WTC11 (cell line): ENCODE results near the gene MACROD2. TPM values are rescaled to one million over a fixed set of nuclear protein-coding genes. Genes with fewer than 3 reads are reported as not detected.

Experiments used
- ATAC-seq: fragments of 200-7000 bp; cut with Tn5 transposase; 2 replicates; pipeline ENCODE4 v1.10.0; 2021; ENCODE audit warnings: mild to moderate bottlenecking, moderate library complexity
- CTCF ChIA-PET: fragments of 300-600 bp; sonication (Branson Sonifier 250); formaldehyde crosslinking; loops from one replicate; lab custom pipeline; 2021; ENCODE audit warnings: antibody characterized with exemption; lab: Charles Lee
- POLR2A ChIA-PET: fragments of 350-600 bp; sonication (Branson Sonifier 250); formaldehyde crosslinking; loops from one replicate; lab custom pipeline; 2021; ENCODE audit warnings: antibody characterized with exemption; lab: Charles Lee
- DNase-seq: peaks from one replicate; pipeline ENCODE4 v3.0.0; 2021; ENCODE audit warnings: low spot score
- H3K27ac Mint-ChIP-seq: 2 replicates; pipeline ENCODE4 v1.8.0; 2021; ENCODE audit warnings: mixed read lengths
- H3K27me3 Mint-ChIP-seq: 2 replicates; pipeline ENCODE4 v1.8.0; 2021; ENCODE audit warnings: low read depth, mild to moderate bottlenecking, moderate library complexity, mixed read lengths
- H3K36me3 Mint-ChIP-seq: 2 replicates; pipeline ENCODE4 v1.8.0; 2021; ENCODE audit warnings: mixed read lengths
- H3K4me1 Mint-ChIP-seq: 2 replicates; pipeline ENCODE4 v1.8.0; 2022; ENCODE audit warnings: mixed read lengths
- H3K4me3 Mint-ChIP-seq: 2 replicates; pipeline ENCODE4 v1.8.0; 2021; ENCODE audit warnings: mild to moderate bottlenecking, moderate library complexity, mixed read lengths
- H3K9me3 Mint-ChIP-seq: 2 replicates; pipeline ENCODE4 v1.8.0; 2021; ENCODE audit warnings: mixed read lengths
- ARID4B ChIP-seq: sonication (generic); formaldehyde crosslinking; IDR thresholded peaks from 2 replicates; pipeline ENCODE4 v1.8.0; 2023; ENCODE audit warnings: missing genetic modification reagents, mild to moderate bottlenecking, borderline replicate concordance
- CDX4 ChIP-seq: fragments of 250-450 bp; sonication (Bioruptor Pico); IDR thresholded peaks from 2 replicates; pipeline ENCODE4 v1.9.0; 2021; ENCODE audit warnings: moderate library complexity, mild to moderate bottlenecking, inconsistent platforms, borderline replicate concordance
- ETV6 ChIP-seq: sonication (generic); formaldehyde crosslinking; IDR thresholded peaks from 2 replicates; pipeline ENCODE4 v1.8.1; 2022; ENCODE audit warnings: mild to moderate bottlenecking, missing genetic modification reagents
- FOXP4 ChIP-seq: sonication (generic); formaldehyde crosslinking; IDR thresholded peaks from 2 replicates; pipeline ENCODE4 v1.8.0; 2022; ENCODE audit warnings: mild to moderate bottlenecking, missing genetic modification reagents
- NFYB ChIP-seq: sonication (generic); formaldehyde crosslinking; conservative IDR thresholded peaks from 2 replicates; pipeline ENCODE4 v1.8.0; 2022; ENCODE audit warnings: low read depth, missing genetic modification reagents
- PRDM15 ChIP-seq: sonication (generic); formaldehyde crosslinking; IDR thresholded peaks from 2 replicates; pipeline ENCODE4 v1.8.0; 2022; ENCODE audit warnings: missing genetic modification reagents
- RORB ChIP-seq: fragments of 250-450 bp; sonication (Bioruptor Pico); IDR thresholded peaks from 2 replicates; pipeline ENCODE4 v1.9.0; 2021; ENCODE audit warnings: mild to moderate bottlenecking
- SMAD4 ChIP-seq: sonication (generic); formaldehyde crosslinking; IDR thresholded peaks from 2 replicates; pipeline ENCODE4 v1.8.0; 2022; ENCODE audit warnings: mild to moderate bottlenecking, missing genetic modification reagents
- SP1 ChIP-seq: sonication (generic); formaldehyde crosslinking; conservative IDR thresholded peaks from 2 replicates; pipeline ENCODE4 v1.8.1; 2022; ENCODE audit warnings: missing genetic modification reagents
- USF1 ChIP-seq: sonication (generic); formaldehyde crosslinking; IDR thresholded peaks from 2 replicates; pipeline ENCODE4 v1.8.0; 2022; ENCODE audit warnings: mild to moderate bottlenecking, missing genetic modification reagents
- USF2 ChIP-seq: sonication (generic); formaldehyde crosslinking; IDR thresholded peaks from 2 replicates; pipeline ENCODE4 v1.8.1; 2023; ENCODE audit warnings: mild to moderate bottlenecking, missing genetic modification reagents, moderate library complexity
- ZBTB43 ChIP-seq: sonication (generic); formaldehyde crosslinking; IDR thresholded peaks from 2 replicates; pipeline ENCODE4 v1.8.1; 2023; ENCODE audit warnings: mild to moderate bottlenecking, missing genetic modification reagents
- ZNF317 ChIP-seq: sonication (generic); formaldehyde crosslinking; IDR thresholded peaks from 2 replicates; pipeline ENCODE4 v1.8.1; 2023; ENCODE audit warnings: low read depth, mild to moderate bottlenecking, moderate library complexity, missing genetic modification reagents, borderline replicate concordance
- ZNF416 ChIP-seq: fragments of 250-450 bp; sonication (Bioruptor Pico); IDR thresholded peaks from 2 replicates; pipeline ENCODE4 v1.9.0; 2021; ENCODE audit warnings: mild to moderate bottlenecking, inconsistent platforms
- total RNA-seq: library from RNA; stranded (reverse); gene quantifications from 3 replicates; pipeline ENCODE4 v1.2.3, GENCODE V29; 2021

MACROD2 gene
- total RNA-seq, 1 experiment from 2014 or later = 4.1 TPM

- H3K9me3 Mint-ChIP-seq = 0 out of 2 replicates have a peak, but pooled peaks cover 7% of the 10 kb centered on the region
- H3K36me3 Mint-ChIP-seq = no peaks in the 10 kb centered on the region
- H3K4me1 Mint-ChIP-seq = peaks cover 5% of the 10 kb centered on the region
- no peaks in the 10 kb centered on the region for H3K27me3 Mint-ChIP-seq
- DNase-seq = no peak
- no peak overlapping the region for H3K27ac Mint-ChIP-seq
- TF ChIP-seq SMAD4 = no peak
- no peak for TF ChIP-seq ARID4B (CRISPR knock-in tag)
- no peak for TF ChIP-seq ZNF317 (CRISPR knock-in tag)
- TF ChIP-seq ZNF416 (CRISPR knock-in tag) = no peak
- TF ChIP-seq CDX4 = no peak
- TF ChIP-seq FOXP4 (CRISPR knock-in tag) = no peak
- TF ChIP-seq ETV6 (CRISPR knock-in tag) = no peak
- TF ChIP-seq NFYB (CRISPR knock-in tag) = no peak
- no peak for TF ChIP-seq RORB (CRISPR knock-in tag)
- TF ChIP-seq USF1 = no peak
- no peak for TF ChIP-seq SP1 (CRISPR knock-in tag)
- no peak for TF ChIP-seq ZBTB43 (CRISPR knock-in tag)
- no peak for TF ChIP-seq PRDM15 (CRISPR knock-in tag)
- no peak for TF ChIP-seq USF2 (CRISPR knock-in tag)
- H3K4me3 Mint-ChIP-seq = no peak overlapping the region
- ChIA-PET CTCF (no interaction called here), POLR2A (interaction anchor here (0.6 kb wide), 1 partner anchor 434 kb away, joined by 3 read pairs; no protein-coding TSS in a partner anchor)
- no peak for ATAC-seq
Observed at GRCh38 chr20:14972690-14973089, 977.4 kb downstream of the MACROD2 start.
